Measurements from ENCODE around the gene AHNAK.

The AHNAK gene

DNA sequence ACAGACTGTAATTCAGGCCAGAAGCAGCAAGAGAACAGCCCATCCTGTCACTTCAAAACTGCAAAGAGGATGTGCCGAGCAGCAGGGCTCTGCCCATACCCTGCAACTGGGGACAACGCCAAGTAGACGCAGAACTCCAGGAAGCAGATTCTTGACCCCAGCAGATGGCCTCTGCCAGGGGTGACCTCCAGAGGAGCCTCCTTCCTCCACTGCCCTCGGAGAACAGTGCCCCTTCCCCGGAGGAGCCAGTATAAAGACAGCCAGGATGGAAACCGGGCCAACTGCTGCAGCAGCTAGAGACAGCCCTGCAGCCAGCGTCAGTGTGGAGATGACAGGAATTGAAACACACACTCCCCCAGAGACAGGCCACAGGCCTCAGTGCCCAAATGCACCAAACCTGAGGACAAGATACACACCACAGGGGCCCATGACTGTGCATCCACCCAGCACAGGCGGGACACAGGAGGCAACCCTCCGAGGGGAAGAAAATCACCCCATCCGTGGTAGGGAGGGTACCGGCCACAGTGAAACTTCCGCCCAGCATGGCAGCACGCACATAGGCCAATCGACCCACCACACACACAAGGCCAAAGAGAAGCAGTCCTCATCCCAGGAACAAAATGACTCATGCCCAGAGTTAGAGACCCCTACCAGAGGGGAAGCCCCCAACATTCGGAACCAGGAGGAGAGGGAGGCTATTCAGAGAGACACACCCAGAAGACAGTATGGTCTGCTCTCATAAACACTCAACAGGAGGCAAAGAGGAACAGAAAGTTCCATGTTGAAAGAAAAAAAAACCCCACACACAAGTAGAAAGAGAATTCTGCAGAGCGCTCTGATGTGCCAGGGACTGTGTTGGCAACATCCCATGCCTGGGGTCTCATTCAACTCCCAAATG lies 5.6 kb downstream of the AHNAK start:
- H3K4me1 ChIP-seq: peaks cover 22% of the 10 kb centered on the region
- no peaks in the 10 kb centered on the region for H3K27me3 ChIP-seq (ENCODE audit: low read depth)
- in situ Hi-C loops (cut with MboI; ENCODE audit: low sequenced_read_pairs): loop anchor here (10.0 kb wide), 1 partner anchor 116 kb away; no protein-coding TSS in a partner anchor
- no peaks in the 10 kb centered on the region; the same call in 1 of the 2 replicates for H3K36me3 ChIP-seq (replicated peaks)
- H3K4me3 ChIP-seq: no peak overlapping the region
- no peak for DNase-seq (ENCODE audit: low spot score in 2 of 2)
- H3K9me3 ChIP-seq: no peaks in the 10 kb centered on the region

DNA sequence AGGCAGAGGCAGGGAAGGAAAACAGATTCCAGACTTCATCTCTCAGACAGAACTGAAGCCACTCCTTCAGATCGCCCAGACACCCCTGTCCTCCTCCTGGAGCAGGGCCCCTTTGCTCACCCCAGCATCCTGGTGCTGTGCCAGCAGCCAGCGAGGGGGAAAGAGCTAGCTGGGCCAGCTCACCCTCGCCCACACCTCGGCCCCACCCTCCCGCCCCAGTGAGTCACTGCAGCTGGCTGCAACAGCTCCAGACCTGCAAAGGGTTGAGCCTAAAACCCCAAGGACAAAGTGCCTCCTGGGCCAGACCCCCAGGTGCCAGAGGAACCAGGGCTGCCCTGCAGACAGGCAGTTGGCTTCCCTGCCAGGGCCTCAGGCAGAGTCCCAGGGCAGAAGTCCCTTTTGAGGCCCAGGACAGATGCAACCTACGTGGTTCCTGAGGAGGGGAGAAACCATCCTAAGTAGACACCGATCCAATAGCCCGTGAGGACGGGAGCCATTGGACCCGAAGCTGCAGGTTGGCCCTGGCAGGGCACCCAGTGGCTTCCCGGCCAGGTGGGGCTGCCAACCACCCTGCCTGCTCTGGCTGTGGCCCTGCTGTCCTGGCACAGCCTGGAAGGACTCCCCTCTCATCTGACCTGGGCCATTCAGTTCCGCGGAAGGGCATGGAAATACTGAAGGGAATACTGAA lies 7.2 kb downstream of the AHNAK start:
- H3K9me3 ChIP-seq: no peaks in the 10 kb centered on the region
- peaks cover 10% of the 10 kb centered on the region for H3K36me3 ChIP-seq (replicated peaks)
- no peak overlapping the region for H3K4me3 ChIP-seq
- H3K27me3 ChIP-seq (ENCODE audit: low read depth): no peaks in the 10 kb centered on the region
- in situ Hi-C loops (cut with MboI; ENCODE audit: low sequenced_read_pairs): no loop called here
- H3K4me1 ChIP-seq: peaks cover 19% of the 10 kb centered on the region
- DNase-seq (ENCODE audit: low spot score in 2 of 2): no peak

DNA sequence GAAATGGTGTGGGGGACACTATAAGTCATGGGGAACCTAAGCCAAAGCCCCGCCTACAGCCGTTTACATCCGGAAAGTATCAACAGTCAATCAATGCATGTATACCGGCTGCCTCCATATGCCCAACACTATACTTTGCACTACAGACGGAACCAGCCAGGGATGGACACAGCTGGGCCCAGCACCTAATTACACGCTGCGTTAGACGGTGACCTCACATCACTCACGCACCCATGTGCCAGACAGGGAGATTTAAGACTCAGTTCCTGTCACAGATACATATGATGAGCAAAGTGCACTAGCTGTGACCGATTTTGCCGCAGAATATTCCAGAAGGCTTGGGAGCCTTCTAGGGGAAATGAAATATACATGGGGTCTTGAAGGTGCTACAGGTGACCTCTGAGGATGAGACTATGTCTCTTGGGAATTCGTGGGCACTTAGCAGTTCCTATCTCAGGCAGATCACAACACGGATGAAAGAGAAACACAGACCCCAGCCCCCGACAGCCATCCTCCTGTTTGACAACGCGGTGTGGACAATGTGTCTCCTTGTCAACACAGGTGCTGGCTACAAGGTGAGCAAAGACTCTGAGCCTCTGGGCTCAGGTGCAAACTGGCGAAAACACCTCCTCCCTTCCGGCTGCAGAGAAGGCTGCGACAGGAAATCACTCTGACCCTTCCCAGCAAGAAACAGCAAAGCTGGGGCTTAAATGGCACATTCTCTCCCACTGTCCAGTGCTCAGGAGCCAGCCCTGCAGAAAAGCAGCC lies 8.0 kb downstream of the AHNAK start:
- H3K9me3 ChIP-seq: no peaks in the 10 kb centered on the region
- no peak overlapping the region for H3K4me3 ChIP-seq
- H3K36me3 ChIP-seq (replicated peaks): peaks cover 17% of the 10 kb centered on the region
- peaks cover 12% of the 10 kb centered on the region for H3K4me1 ChIP-seq
- no peak for DNase-seq (ENCODE audit: low spot score in 2 of 2)
- in situ Hi-C loops (cut with MboI; ENCODE audit: low sequenced_read_pairs): no loop called here
- no peaks in the 10 kb centered on the region for H3K27me3 ChIP-seq (ENCODE audit: low read depth)

DNA sequence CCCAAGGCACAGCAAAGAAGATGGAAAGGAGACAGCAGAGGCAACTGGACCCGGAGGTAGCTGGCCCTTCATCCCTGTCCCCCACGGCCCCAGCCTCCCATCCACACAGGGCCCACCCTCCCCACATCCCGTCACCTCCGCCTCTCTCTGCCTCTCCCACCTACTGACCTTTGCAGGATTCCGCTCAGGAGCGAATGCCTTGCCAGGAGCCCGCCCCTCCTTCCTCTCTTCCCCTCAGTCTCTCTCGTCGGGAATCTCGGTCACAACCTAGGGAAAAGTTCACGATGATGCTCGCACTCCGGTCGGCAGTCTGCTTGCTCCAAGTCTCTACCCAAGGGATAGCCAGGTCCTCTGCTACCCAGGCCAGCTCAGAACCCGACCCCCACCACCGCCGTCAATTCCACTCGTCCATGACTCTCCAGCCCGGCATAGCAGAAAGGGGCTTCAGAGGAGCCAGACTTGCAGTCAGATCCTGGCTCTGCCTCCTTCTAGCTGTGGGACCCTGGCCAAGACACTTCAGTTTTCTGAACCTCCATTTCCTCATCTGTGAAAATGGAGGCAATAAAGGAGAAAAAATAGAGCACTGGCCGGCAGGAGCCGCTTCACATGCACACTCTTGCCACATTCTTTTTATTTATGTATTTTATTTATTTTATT lies 10.2 kb downstream of the AHNAK start:
- in situ Hi-C loops (cut with MboI; ENCODE audit: low sequenced_read_pairs): no loop called here
- Histone ChIP-seq H3K27me3 (ENCODE audit: low read depth) (no peaks in the 10 kb centered on the region), H3K4me3 (no peak overlapping the region), H3K36me3 (replicated peaks) (peaks cover 40% of the 10 kb centered on the region), H3K9me3 (no peaks in the 10 kb centered on the region), H3K4me1 (no peaks in the 10 kb centered on the region)
- DNase-seq (ENCODE audit: low spot score in 2 of 2): no peak

DNA sequence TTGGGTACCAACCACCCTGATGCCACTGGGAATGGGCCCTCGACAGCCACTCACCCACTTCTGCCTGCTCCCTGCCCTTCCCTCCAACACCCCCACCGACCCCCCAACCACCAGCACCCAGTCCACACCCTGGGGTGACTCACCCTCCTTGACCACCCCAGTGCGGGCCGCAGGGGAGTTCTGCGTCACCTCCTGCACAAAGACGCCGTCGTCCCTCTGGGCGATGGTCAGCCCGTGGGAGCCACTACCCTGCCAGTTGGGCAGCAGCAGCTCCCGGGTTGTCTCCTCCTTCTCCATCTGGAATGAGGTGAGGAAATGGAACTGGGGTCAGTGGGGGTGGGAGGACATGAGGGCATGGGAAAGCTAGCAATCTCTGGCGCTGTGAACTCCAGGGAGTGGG lies 10.8 kb downstream of the AHNAK start:
- no peak overlapping the region for H3K4me3 ChIP-seq
- no peak for DNase-seq (ENCODE audit: low spot score in 2 of 2)
- no peaks in the 10 kb centered on the region for H3K9me3 ChIP-seq
- H3K4me1 ChIP-seq: no peaks in the 10 kb centered on the region
- in situ Hi-C loops (cut with MboI; ENCODE audit: low sequenced_read_pairs): no loop called here
- H3K36me3 ChIP-seq (replicated peaks): peaks cover 41% of the 10 kb centered on the region
- no peaks in the 10 kb centered on the region for H3K27me3 ChIP-seq (ENCODE audit: low read depth)

DNA sequence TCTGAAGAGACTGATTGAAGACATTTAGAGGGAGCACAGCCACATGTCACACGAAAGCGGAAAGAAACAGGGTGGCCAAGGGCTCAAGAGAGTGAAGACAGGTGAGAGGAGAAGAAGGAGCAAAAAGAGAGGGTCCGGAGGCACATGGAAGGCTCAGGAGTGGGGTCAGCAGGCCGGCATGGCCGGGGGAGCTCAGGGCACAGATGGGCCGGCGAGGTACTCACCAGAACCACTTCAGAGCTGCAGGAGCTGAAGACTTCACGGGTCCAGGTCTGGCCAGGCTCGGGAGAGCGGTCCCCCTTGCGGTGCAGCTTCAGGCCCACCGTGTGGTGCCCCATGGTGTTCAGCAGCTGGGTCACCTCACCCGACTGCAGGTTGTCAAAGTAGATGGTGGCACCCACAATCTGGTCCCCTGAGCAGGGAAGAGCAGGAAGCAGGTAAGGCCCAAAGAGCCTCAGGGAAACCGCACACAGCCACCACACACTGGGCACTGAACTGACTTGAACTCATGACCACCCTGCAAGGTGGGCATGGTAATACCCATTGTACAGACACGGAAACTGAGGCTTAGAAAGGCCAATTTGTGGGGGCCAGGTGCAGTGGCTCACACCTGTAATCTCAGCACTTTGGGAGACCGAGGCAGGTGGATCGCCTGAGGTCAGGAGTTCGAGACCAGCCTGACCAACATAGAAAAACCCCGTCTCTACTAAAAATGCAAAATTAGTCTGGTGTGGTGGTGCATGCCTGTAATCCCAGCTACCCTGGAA lies 11.6 kb downstream of the AHNAK start:
- no peak overlapping the region for H3K4me3 ChIP-seq
- H3K9me3 ChIP-seq: no peaks in the 10 kb centered on the region
- no peaks in the 10 kb centered on the region for H3K27me3 ChIP-seq (ENCODE audit: low read depth)
- DNase-seq (ENCODE audit: low spot score in 2 of 2): no peak
- in situ Hi-C loops (cut with MboI; ENCODE audit: low sequenced_read_pairs): no loop called here
- no peaks in the 10 kb centered on the region for H3K4me1 ChIP-seq
- H3K36me3 ChIP-seq (replicated peaks): peaks cover 41% of the 10 kb centered on the region

DNA sequence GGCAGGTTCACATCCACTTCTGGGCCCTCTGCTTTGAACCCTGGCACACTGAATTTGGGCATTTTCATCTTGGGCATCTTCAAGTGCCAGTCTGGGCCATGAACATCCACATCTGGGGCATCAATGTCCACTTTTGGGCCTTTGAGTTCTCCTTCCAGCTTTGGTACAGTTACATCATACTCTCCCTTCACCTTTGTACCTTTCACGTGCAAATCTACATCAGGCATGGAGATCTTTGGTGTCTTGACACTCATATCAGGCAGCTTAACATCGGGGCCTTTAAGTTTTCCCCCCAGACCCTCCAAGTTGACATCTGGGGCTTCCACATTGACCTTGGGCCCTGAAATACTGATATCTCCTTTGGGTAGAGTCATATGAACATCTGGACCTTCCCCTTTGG lies 14.5 kb downstream of the AHNAK start:
- in situ Hi-C loops (cut with MboI; ENCODE audit: low sequenced_read_pairs): no loop called here
- H3K9me3 ChIP-seq: no peaks in the 10 kb centered on the region
- H3K27me3 ChIP-seq (ENCODE audit: low read depth): no peaks in the 10 kb centered on the region
- no peaks in the 10 kb centered on the region for H3K4me1 ChIP-seq
- no peak for DNase-seq (ENCODE audit: low spot score in 2 of 2)
- H3K36me3 ChIP-seq (replicated peaks): peaks cover 41% of the 10 kb centered on the region
- no peak overlapping the region for H3K4me3 ChIP-seq

DNA sequence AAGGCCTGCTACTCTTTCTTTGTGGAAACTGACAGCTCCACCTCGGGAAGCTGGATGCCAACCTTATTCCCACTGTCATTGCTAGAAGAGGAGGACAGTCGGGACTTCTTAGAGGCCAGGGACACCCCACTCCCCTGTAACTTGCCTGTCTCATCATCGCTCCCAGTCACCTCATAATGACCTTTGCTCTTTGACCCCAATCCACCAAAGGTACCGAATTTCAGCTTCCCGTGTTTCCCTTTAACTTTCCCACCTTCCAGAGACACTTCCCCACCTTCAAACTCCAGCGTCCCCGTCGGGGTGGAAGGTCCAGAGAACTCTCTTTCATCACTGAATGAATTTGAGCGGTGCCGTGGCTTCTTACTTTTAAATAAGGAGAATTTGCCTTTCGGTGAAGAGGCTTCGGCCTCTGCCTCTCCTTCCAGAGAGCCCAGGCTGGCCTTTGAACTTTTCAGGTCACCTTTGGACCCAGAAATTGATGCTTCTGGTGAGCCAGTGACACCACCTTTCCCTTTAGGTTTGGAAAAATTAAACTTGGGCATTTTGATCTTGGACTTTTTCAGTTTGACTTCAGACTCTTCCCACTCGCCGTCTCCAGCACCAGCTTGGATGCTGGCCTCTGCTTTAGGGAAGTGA lies 29.8 kb downstream of the AHNAK start:
- no peak overlapping the region for H3K4me3 ChIP-seq
- H3K36me3 ChIP-seq (replicated peaks): peaks cover 9% of the 10 kb centered on the region
- no peaks in the 10 kb centered on the region for H3K27me3 ChIP-seq (ENCODE audit: low read depth)
- in situ Hi-C loops (cut with MboI; ENCODE audit: low sequenced_read_pairs): no loop called here
- DNase-seq (ENCODE audit: low spot score in 2 of 2): no peak
- H3K9me3 ChIP-seq: no peaks in the 10 kb centered on the region
- H3K4me1 ChIP-seq: no peaks in the 10 kb centered on the region

DNA sequence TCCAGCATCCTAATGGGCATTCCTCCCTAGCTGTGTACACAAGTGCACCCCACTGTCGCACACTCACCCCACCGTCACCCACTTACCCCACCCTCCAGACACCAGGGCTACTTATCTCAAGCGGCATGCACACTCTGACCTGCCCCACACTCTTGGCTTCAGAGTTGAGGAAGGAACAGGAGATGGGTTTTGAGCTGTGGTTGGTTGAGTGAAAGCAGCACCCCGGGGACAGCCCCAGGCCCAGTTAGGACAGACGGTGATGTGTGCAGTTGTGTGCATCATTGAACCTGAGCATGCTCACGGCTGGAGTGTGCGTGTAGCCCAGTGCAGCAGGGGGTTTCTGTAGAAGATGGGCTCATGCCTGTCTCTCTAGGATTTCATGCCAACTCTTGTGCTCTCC lies 32.5 kb downstream of the AHNAK start:
- DNase-seq (ENCODE audit: low spot score in 2 of 2): no peak
- Histone ChIP-seq H3K36me3 (replicated peaks) (peaks cover 6% of the 10 kb centered on the region), H3K27me3 (ENCODE audit: low read depth) (no peaks in the 10 kb centered on the region), H3K4me3 (no peak overlapping the region), H3K4me1 (no peaks in the 10 kb centered on the region), H3K9me3 (no peaks in the 10 kb centered on the region)
- in situ Hi-C loops (cut with MboI; ENCODE audit: low sequenced_read_pairs): no loop called here

DNA sequence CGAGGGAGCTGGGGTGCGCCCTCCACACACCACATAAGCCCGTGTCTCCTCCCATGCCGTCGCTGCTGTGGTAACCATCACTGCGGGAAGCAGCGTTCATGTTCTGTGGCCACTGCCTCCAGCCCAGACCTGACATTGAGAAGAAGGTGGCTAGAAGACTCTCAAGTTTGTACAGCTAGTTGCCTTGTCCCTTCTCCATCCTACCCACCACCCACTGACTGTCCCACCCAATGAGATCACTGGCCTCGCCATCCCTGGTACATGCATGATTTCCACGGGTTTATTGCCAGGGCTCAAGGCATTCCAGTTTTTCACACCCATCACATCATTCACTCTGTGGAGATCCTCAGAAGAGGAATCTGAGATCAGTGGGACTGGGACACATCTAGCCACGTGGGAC lies 33.0 kb downstream of the AHNAK start:
- no peak for DNase-seq (ENCODE audit: low spot score in 2 of 2)
- H3K9me3 ChIP-seq: no peaks in the 10 kb centered on the region
- in situ Hi-C loops (cut with MboI; ENCODE audit: low sequenced_read_pairs): no loop called here
- H3K4me1 ChIP-seq: peaks cover 2% of the 10 kb centered on the region; the same call in 1 of the 2 replicates
- no peaks in the 10 kb centered on the region for H3K27me3 ChIP-seq (ENCODE audit: low read depth)
- H3K4me3 ChIP-seq: no peak overlapping the region
- H3K36me3 ChIP-seq (replicated peaks): peaks cover 4% of the 10 kb centered on the region

DNA sequence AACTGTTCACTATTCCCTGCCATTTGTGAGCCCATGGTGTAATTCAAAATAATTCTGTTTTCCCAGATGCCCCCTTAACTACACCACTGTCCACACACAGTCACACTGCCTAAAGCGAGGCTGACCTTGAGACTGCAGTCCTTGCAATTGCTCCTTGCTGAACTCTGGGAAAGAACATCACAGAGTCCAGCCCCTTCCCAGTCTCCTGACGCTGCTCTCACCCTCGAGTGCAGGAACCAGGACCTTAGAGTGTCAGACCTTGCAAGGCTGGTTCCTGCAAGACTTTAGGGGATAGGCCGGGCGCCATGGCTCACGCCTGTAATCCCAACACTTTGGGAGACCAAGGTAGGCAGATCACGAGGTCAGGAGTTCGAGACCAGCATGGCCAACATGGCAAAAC lies 33.6 kb downstream of the AHNAK start:
- no peaks in the 10 kb centered on the region for H3K9me3 ChIP-seq
- no peaks in the 10 kb centered on the region for H3K27me3 ChIP-seq (ENCODE audit: low read depth)
- in situ Hi-C loops (cut with MboI; ENCODE audit: low sequenced_read_pairs): no loop called here
- no peaks in the 10 kb centered on the region; the same call in 1 of the 2 replicates for H3K36me3 ChIP-seq (replicated peaks)
- H3K4me1 ChIP-seq: peaks cover 6% of the 10 kb centered on the region; the same call in 1 of the 2 replicates
- DNase-seq (ENCODE audit: low spot score in 2 of 2): no peak
- H3K4me3 ChIP-seq: no peak overlapping the region

DNA sequence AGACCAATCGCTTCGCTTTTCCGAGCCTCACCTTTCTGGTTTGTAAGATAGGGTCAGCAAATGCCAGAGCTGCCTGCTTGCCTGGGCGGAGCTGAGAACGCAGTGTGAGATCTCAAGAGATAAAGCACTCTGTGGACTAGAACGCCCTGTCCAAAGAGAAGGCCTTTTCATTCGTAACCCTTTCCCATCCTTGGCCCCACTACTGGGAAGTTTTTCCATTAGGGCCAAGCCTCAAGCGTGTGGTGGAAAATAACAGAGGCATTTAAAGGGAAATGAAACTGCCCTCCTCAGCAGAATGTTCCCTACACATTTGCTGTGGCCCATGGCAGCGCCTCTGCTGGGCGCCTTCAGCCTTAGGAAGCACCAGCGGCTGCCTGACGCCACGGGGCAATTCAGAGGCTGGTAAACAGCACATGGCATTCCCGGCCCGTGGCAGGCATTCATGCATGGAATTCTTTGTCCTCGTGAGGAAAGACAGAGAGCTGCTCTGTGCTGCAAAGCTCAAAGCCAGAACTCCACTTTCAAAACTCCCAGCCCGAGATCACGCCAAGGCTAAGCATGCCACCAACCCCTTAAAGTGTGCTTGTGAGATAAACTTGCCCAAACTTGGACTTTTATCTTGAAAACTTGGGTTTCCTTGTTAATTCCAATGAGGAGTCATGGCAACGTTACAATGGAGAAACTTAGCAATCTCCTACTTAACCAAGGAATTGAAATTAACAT lies 38.1 kb downstream of the AHNAK start:
- H3K27me3 ChIP-seq (ENCODE audit: low read depth): no peaks in the 10 kb centered on the region
- no peak overlapping the region for H3K4me3 ChIP-seq
- peaks cover 6% of the 10 kb centered on the region; the same call in 1 of the 2 replicates for H3K4me1 ChIP-seq
- H3K9me3 ChIP-seq: no peaks in the 10 kb centered on the region
- H3K36me3 ChIP-seq (replicated peaks): no peaks in the 10 kb centered on the region
- DNase-seq (ENCODE audit: low spot score in 2 of 2): peak; percentile 15 to 58
- in situ Hi-C loops (cut with MboI; ENCODE audit: low sequenced_read_pairs): no loop called here

All from HAP-1 (cell line).